CD14-positive monocyte (primary cell): ENCODE data around the gene TMA7B. TPM values are rescaled to one million over a fixed set of nuclear protein-coding genes. Genes with fewer than 3 reads are reported as not detected.

Experiments
- DNase-seq, 3 donors: peaks; one replicate each; pipeline ENCODE4 v3.0.0-alpha.2; 2011 to 2022
- H2AFZ ChIP-seq: 2 replicates; pipeline ENCODE4 v1.6.0; 2012; ENCODE audit warnings: mild to moderate bottlenecking, low read depth, low read length, inconsistent platforms; ENCODE audit not compliant: insufficient read depth, poor library complexity, severe bottlenecking
- H3K27ac ChIP-seq, 2 donors: 1 replicate in 1 of 2; 2 replicates in 1 of 2; pipeline ENCODE4 v1.5.1; 2012 to 2013; ENCODE audit warnings: low read length in 2 of 2, control low read depth in 1 of 2, inconsistent platforms in 1 of 2, low read depth in 1 of 2, mild to moderate bottlenecking in 1 of 2
- H3K27me3 ChIP-seq, 2 donors: one replicate each; pipeline versions ENCODE4 v1.6.0 to v1.6.1; 2011 to 2013; ENCODE audit warnings: low read length in 2 of 2; ENCODE audit not compliant: control insufficient read depth in 2 of 2, insufficient read depth in 2 of 2
- H3K36me3 ChIP-seq, 2 donors: replicated peaks in 1 of 2; 1 replicate in 1 of 2; 2 replicates in 1 of 2; pipeline versions ENCODE4 v1.5.1 to v1.6.1; 2012 to 2013; ENCODE audit warnings: low read length in 2 of 2, control low read depth in 1 of 2, inconsistent platforms in 1 of 2, mild to moderate bottlenecking in 1 of 2; ENCODE audit not compliant: insufficient read depth in 2 of 2, control insufficient read depth in 1 of 2
- H3K4me1 ChIP-seq, 2 donors: 1 replicate in 1 of 2; 2 replicates in 1 of 2; pipeline versions ENCODE4 v1.5.1 to v1.6.1; 2012 to 2013; ENCODE audit warnings: low read length in 2 of 2, control low read depth in 1 of 2, inconsistent platforms in 1 of 2, mild to moderate bottlenecking in 1 of 2, moderate library complexity in 1 of 2; ENCODE audit not compliant: insufficient read depth in 2 of 2, control insufficient read depth in 1 of 2
- H3K4me2 ChIP-seq: replicated peaks from 2 replicates; pipeline ENCODE3; 2012; ENCODE audit warnings: low read length, moderate library complexity, mild to moderate bottlenecking; ENCODE audit not compliant: poor library complexity, severe bottlenecking; ENCODE audit errors: extremely low read depth
- H3K4me3 ChIP-seq, 3 experiments: fragments of 200-600 bp in 1 of 3; sonication (generic) in 1 of 3; replicated peaks in 1 of 3; 1 replicate in 2 of 3; 2 replicates in 1 of 3; pipeline ENCODE4 v1.5.1; 2011 to 2013; ENCODE audit warnings: low read length in 3 of 3, mild to moderate bottlenecking in 3 of 3, control low read depth in 2 of 3, low read depth in 2 of 3, inconsistent platforms in 1 of 3, moderate library complexity in 1 of 3
- H3K79me2 ChIP-seq: 2 replicates; pipeline ENCODE4 v1.6.0; 2012; ENCODE audit warnings: mild to moderate bottlenecking, control low read depth, inconsistent platforms, low read length, moderate library complexity; ENCODE audit not compliant: insufficient read depth
- H3K9ac ChIP-seq: 2 replicates; pipeline ENCODE4 v1.6.0; 2017; ENCODE audit warnings: low read length, mild to moderate bottlenecking; ENCODE audit not compliant: insufficient read depth, poor library complexity, severe bottlenecking
- H3K9me3 ChIP-seq, 2 donors: replicated peaks in 1 of 2; 1 replicate in 1 of 2; 2 replicates in 1 of 2; pipeline versions ENCODE4 v1.5.1 to v1.6.1; 2012 to 2013; ENCODE audit warnings: low read length in 2 of 2, control low read depth in 1 of 2; ENCODE audit not compliant: control insufficient read depth in 1 of 2, insufficient read depth in 1 of 2
- H4K20me1 ChIP-seq: 2 replicates; pipeline ENCODE4 v1.6.0; 2012; ENCODE audit warnings: mild to moderate bottlenecking, low read length, control low read depth, moderate library complexity; ENCODE audit not compliant: insufficient read depth
- H3K27ac Mint-ChIP-seq, 7 donors: one replicate each; pipeline ENCODE4 v1.8.0; 2020; ENCODE audit warnings: mild to moderate bottlenecking in 7 of 7, mixed read lengths in 7 of 7, moderate library complexity in 6 of 7, inconsistent platforms in 2 of 7
- H3K27me3 Mint-ChIP-seq, 3 donors: one replicate each; pipeline ENCODE4 v1.8.0; 2021 to 2022; ENCODE audit warnings: low read depth in 3 of 3, mild to moderate bottlenecking in 3 of 3, mixed read lengths in 3 of 3, moderate library complexity in 3 of 3, inconsistent platforms in 1 of 3
- H3K36me3 Mint-ChIP-seq, 2 donors: one replicate each; pipeline ENCODE4 v1.8.0; 2020; ENCODE audit warnings: mixed read lengths in 2 of 2, inconsistent platforms in 1 of 2, mild to moderate bottlenecking in 1 of 2
- H3K4me1 Mint-ChIP-seq: one replicate; pipeline ENCODE4 v1.8.0; 2020; ENCODE audit warnings: mild to moderate bottlenecking, mixed read lengths
- H3K4me3 Mint-ChIP-seq, 2 donors: one replicate each; pipeline ENCODE4 v1.8.0; 2020; ENCODE audit warnings: mild to moderate bottlenecking in 2 of 2, mixed read lengths in 2 of 2, moderate library complexity in 1 of 2
- H3K9me3 Mint-ChIP-seq, 7 donors: one replicate each; pipeline ENCODE4 v1.8.0; 2020 to 2022; ENCODE audit warnings: mixed read lengths in 7 of 7, mild to moderate bottlenecking in 6 of 7, moderate library complexity in 6 of 7, inconsistent platforms in 2 of 7
- WGBS: methylation state at CpG from one replicate; pipeline ENCODE4 v1.1.5; 2013; ENCODE audit warnings: missing lambda C conversion rate; ENCODE audit not compliant: insufficient coverage; 5-methylcytosine and 5-hydroxymethylcytosine counted together
- intact Hi-C, 2 donors: fragments of 100-400 bp; cut with micrococcal nuclease; formaldehyde crosslinking; loops; one replicate each; pipeline versions ENCODE4 v1.15.0 to v1.15.1; 2023
- polyA plus RNA-seq, 3 donors: library from polyadenylated mRNA; depleted of rRNA in 1 of 3; unstranded in 2 of 3; stranded (reverse) in 1 of 3; fragments of 300-500 nt in 2 of 3; fragments of >200 nt in 1 of 3; fragmentation: Illumina TruSeq in 2 of 3; gene quantifications; 1 replicate in 2 of 3; 2 replicates in 1 of 3; pipeline ENCODE4 v1.2.3, GENCODE V29; 2012 to 2021
- TF ChIP-seq, protein P1 (sequence below): fragments of 200-600 bp; IDR thresholded peaks from one replicate; pipeline ENCODE4 v1.8.0; 2022; ENCODE audit warnings: antibody characterized with exemption, mild to moderate bottlenecking

The TMA7B gene
- polyA plus RNA-seq, 3 donors = 0.13 TPM; not detected in 2

DNA sequence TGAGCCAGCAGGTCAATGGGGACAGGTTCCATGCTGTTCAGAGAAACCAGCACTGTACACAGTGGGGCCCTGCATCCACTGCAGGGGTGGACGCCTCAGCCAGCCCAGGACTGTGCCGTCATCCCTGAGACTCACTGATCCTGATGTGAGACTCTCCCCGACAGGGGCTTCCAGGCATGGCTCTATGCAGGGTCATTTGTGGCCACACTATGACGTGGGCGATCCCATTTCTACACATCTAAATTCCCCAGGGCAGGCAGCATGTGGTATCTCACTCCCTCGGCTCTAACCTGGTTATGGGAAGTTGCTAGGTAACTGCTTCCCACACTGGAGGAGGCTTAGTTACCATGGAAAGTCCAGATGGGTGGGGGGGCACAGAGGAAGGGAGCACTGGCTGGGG is 20.4 kb downstream of the TMA7B start:
- H3K27ac ChIP-seq = no peak overlapping the region
- TF ChIP-seq, protein P1, sequence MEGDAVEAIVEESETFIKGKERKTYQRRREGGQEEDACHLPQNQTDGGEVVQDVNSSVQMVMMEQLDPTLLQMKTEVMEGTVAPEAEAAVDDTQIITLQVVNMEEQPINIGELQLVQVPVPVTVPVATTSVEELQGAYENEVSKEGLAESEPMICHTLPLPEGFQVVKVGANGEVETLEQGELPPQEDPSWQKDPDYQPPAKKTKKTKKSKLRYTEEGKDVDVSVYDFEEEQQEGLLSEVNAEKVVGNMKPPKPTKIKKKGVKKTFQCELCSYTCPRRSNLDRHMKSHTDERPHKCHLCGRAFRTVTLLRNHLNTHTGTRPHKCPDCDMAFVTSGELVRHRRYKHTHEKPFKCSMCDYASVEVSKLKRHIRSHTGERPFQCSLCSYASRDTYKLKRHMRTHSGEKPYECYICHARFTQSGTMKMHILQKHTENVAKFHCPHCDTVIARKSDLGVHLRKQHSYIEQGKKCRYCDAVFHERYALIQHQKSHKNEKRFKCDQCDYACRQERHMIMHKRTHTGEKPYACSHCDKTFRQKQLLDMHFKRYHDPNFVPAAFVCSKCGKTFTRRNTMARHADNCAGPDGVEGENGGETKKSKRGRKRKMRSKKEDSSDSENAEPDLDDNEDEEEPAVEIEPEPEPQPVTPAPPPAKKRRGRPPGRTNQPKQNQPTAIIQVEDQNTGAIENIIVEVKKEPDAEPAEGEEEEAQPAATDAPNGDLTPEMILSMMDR = no peak
- no peak overlapping the region for H3K27ac Mint-ChIP-seq

DNA sequence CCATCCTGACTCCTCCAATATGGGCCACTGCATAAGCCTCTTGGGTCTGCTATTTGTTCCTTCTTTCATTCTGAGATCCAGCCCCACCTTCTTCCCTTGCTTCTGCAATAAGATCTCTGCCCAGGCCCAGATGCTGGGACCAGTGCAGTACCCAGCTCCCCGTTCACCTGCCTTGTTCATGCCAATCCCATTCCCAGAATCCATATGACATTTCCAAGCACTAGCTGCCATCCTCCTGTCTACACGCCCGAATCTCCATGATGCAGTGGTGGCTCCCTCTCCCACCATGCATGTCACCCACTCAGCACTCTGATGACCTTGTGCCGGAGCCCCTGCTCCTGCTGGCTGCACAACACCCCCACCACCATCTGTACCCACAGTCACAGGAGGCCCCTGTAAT is 23.1 kb downstream of the TMA7B start:
- Mint-ChIP-seq H3K9me3 (peaks cover 0 to 2% (median 0%) of the 10 kb centered on the region in 7 donors), H3K27me3 (peaks cover 34 to 43% (median 35%) of the 10 kb centered on the region in 3 donors), H3K27ac (no peak overlapping the region), H3K4me1 (no peaks in the 10 kb centered on the region), H3K36me3 (no peaks in the 10 kb centered on the region), H3K4me3 (no peak overlapping the region)
- Histone ChIP-seq H3K36me3 (no peaks in the 10 kb centered on the region), H3K9ac (no peak overlapping the region), H2AFZ (no peak overlapping the region), H3K27ac (no peak overlapping the region), H3K4me2 (no peak overlapping the region), H3K79me2 (no peaks in the 10 kb centered on the region), H3K4me1 (no peaks in the 10 kb centered on the region), H4K20me1 (no peaks in the 10 kb centered on the region), H3K27me3 (peaks cover 0 to 19% of the 10 kb centered on the region in 2 donors), H3K9me3 (no peaks in the 10 kb centered on the region), H3K4me3 (no peak overlapping the region)
- no peak for DNase-seq
- intact Hi-C loops = no loop called here
- TF ChIP-seq, protein P1 = no peak
- WGBS = 100% methylated on average over 3 of the region's 4 CpGs

More for the DNA sequence above, 20.4 kb downstream of the TMA7B start:
- no peaks in the 10 kb centered on the region for H3K36me3 Mint-ChIP-seq
- no peaks in the 10 kb centered on the region for H3K79me2 ChIP-seq
- H3K4me3 ChIP-seq = no peak overlapping the region
- H3K9ac ChIP-seq = no peak overlapping the region
- H4K20me1 ChIP-seq = no peaks in the 10 kb centered on the region
- H3K4me2 ChIP-seq = no peak overlapping the region
- peaks cover 15 to 34% of the 10 kb centered on the region in 2 donors for H3K27me3 ChIP-seq
- intact Hi-C loops = no loop called here
- peaks cover 0 to 4% (median 0%) of the 10 kb centered on the region in 7 donors for H3K9me3 Mint-ChIP-seq
- WGBS = 92% methylated on average over 3 of the region's 6 CpGs
- H3K4me1 ChIP-seq = no peaks in the 10 kb centered on the region
- no peak overlapping the region for H3K4me3 Mint-ChIP-seq
- H3K36me3 ChIP-seq = no peaks in the 10 kb centered on the region
- no peak for DNase-seq
- no peaks in the 10 kb centered on the region for H3K9me3 ChIP-seq
- peaks cover 38 to 51% (median 51%) of the 10 kb centered on the region in 3 donors for H3K27me3 Mint-ChIP-seq
- no peak overlapping the region for H2AFZ ChIP-seq
- H3K4me1 Mint-ChIP-seq = no peaks in the 10 kb centered on the region
